ENCODE measurements around the gene AFP. TPM values are rescaled to one million over a fixed set of nuclear protein-coding genes. Genes with fewer than 3 reads are reported as not detected.
A peak's percentile ranks its signal among the peaks of the same experiment; 100 is the strongest.

AFP gene
- total and polyA plus RNA-seq, 7 experiments from 2014 or later = not detected

GRCh38 chr4:73429826-73430587, 6.0 kb upstream of the AFP start:
- H3K4me3 ChIP-seq (ENCODE audit: low read length) = no peak overlapping the region
- Mint-ChIP-seq H3K9me3 (peaks cover 0 to 1% (median 0%) of the 10 kb centered on the region in 11 donors), H3K27me3 (peaks cover 0 to 23% (median 5%) of the 10 kb centered on the region in 5 donors), H3K36me3 (no peaks in the 10 kb centered on the region), H3K4me3 (no peak overlapping the region), H3K27ac (no peak overlapping the region), H3K4me1 (no peaks in the 10 kb centered on the region)
- POLR2A ChIA-PET = no interaction called here
- no peak for DNase-seq
- CTCF ChIA-PET = no interaction called here
- no peaks in the 10 kb centered on the region for H3K36me3 ChIP-seq (ENCODE audit: control insufficient read depth in 2 of 3, insufficient read depth in 3 of 3, low read length in 3 of 3)
- no peaks in the 10 kb centered on the region for H3K27me3 ChIP-seq (ENCODE audit: control insufficient read depth in 2 of 2, insufficient read depth in 2 of 2, low read length in 2 of 2)
- H3K9me3 ChIP-seq (ENCODE audit: control insufficient read depth in 2 of 3, low read length in 3 of 3) = no peaks in the 10 kb centered on the region
- no peaks in the 10 kb centered on the region for H3K4me1 ChIP-seq (ENCODE audit: control insufficient read depth in 2 of 2, insufficient read depth in 2 of 2, low read length in 2 of 2)
- ATAC-seq = no peak
- intact Hi-C loops (cut with micrococcal nuclease) = loop anchor here in 1 of 2 donors (5.0 kb wide), 1 partner anchor 728 kb away; no protein-coding TSS in a partner anchor
- H3K27ac ChIP-seq (ENCODE audit: low read depth, low read length) = no peak overlapping the region

DNA sequence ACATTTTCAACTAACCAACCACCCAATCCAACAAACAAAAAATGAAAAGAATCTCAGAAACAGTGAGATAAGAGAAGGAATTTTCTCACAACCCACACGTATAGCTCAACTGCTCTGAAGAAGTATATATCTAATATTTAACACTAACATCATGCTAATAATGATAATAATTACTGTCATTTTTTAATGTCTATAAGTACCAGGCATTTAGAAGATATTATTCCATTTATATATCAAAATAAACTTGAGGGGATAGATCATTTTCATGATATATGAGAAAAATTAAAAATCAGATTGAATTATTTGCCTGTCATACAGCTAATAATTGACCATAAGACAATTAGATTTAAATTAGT, 4.2 kb upstream of the AFP start:
- Histone ChIP-seq H3K27ac (ENCODE audit: low read depth, low read length) (no peak overlapping the region), H3K4me3 (ENCODE audit: low read length) (no peak overlapping the region), H3K27me3 (ENCODE audit: control insufficient read depth in 2 of 2, insufficient read depth in 2 of 2, low read length in 2 of 2) (no peaks in the 10 kb centered on the region), H3K4me1 (ENCODE audit: control insufficient read depth in 2 of 2, insufficient read depth in 2 of 2, low read length in 2 of 2) (no peaks in the 10 kb centered on the region), H3K9me3 (ENCODE audit: control insufficient read depth in 2 of 3, low read length in 3 of 3) (no peaks in the 10 kb centered on the region), H3K36me3 (ENCODE audit: control insufficient read depth in 2 of 3, insufficient read depth in 3 of 3, low read length in 3 of 3) (no peaks in the 10 kb centered on the region)
- Mint-ChIP-seq H3K4me1 (no peaks in the 10 kb centered on the region), H3K9me3 (no peaks in the 10 kb centered on the region), H3K27me3 (peaks cover 0 to 17% (median 5%) of the 10 kb centered on the region in 5 donors), H3K4me3 (no peak overlapping the region), H3K27ac (no peak overlapping the region), H3K36me3 (no peaks in the 10 kb centered on the region)
- POLR2A ChIA-PET = no interaction called here
- ATAC-seq (no peak), DNase-seq (no peak)
- CTCF ChIA-PET = no interaction called here
- intact Hi-C loops (cut with micrococcal nuclease) = loop anchor here in 1 of 2 donors (5.0 kb wide), 1 partner anchor 729 kb away; no protein-coding TSS in a partner anchor

GRCh38 chr4:73432169-73433000, 3.6 kb upstream of the AFP start:
- intact Hi-C loops (cut with micrococcal nuclease) = loop anchor here in 1 of 2 donors (5.0 kb wide), 1 partner anchor 730 kb away; no protein-coding TSS in a partner anchor
- Mint-ChIP-seq H3K4me3 (no peak overlapping the region), H3K27ac (no peak overlapping the region), H3K9me3 (no peaks in the 10 kb centered on the region), H3K27me3 (peaks cover 0 to 17% (median 5%) of the 10 kb centered on the region in 5 donors), H3K4me1 (no peaks in the 10 kb centered on the region), H3K36me3 (no peaks in the 10 kb centered on the region)
- Histone ChIP-seq H3K36me3 (ENCODE audit: control insufficient read depth in 2 of 3, insufficient read depth in 3 of 3, low read length in 3 of 3) (no peaks in the 10 kb centered on the region), H3K27ac (ENCODE audit: low read depth, low read length) (no peak overlapping the region), H3K4me3 (ENCODE audit: low read length) (no peak overlapping the region), H3K27me3 (ENCODE audit: control insufficient read depth in 2 of 2, insufficient read depth in 2 of 2, low read length in 2 of 2) (no peaks in the 10 kb centered on the region), H3K9me3 (ENCODE audit: control insufficient read depth in 2 of 3, low read length in 3 of 3) (no peaks in the 10 kb centered on the region), H3K4me1 (ENCODE audit: control insufficient read depth in 2 of 2, insufficient read depth in 2 of 2, low read length in 2 of 2) (no peaks in the 10 kb centered on the region)
- CTCF ChIA-PET = no interaction called here
- POLR2A ChIA-PET = no interaction called here
- DNase-seq (no peak), ATAC-seq (peak; percentile 51)

DNA sequence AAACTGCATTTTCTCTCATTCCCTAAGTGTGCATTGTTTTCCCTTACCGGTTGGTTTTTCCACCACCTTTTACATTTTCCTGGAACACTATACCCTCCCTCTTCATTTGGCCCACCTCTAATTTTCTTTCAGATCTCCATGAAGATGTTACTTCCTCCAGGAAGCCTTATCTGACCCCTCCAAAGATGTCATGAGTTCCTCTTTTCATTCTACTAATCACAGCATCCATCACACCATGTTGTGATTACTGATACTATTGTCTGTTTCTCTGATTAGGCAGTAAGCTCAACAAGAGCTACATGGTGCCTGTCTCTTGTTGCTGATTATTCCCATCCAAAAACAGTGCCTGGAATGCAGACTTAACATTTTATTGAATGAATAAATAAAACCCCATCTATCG, 2.9 kb upstream of the AFP start:
- CTCF ChIA-PET = no interaction called here
- Histone ChIP-seq H3K9me3 (ENCODE audit: control insufficient read depth in 2 of 3, low read length in 3 of 3) (no peaks in the 10 kb centered on the region), H3K4me1 (ENCODE audit: control insufficient read depth in 2 of 2, insufficient read depth in 2 of 2, low read length in 2 of 2) (no peaks in the 10 kb centered on the region), H3K27me3 (ENCODE audit: control insufficient read depth in 2 of 2, insufficient read depth in 2 of 2, low read length in 2 of 2) (no peaks in the 10 kb centered on the region), H3K36me3 (ENCODE audit: control insufficient read depth in 2 of 3, insufficient read depth in 3 of 3, low read length in 3 of 3) (no peaks in the 10 kb centered on the region), H3K27ac (ENCODE audit: low read depth, low read length) (no peak overlapping the region), H3K4me3 (ENCODE audit: low read length) (no peak overlapping the region)
- no peaks in the 10 kb centered on the region for H3K4me1 Mint-ChIP-seq
- intact Hi-C loops (cut with micrococcal nuclease) = loop anchor here in 1 of 2 donors (5.0 kb wide), 1 partner anchor 731 kb away; no protein-coding TSS in a partner anchor
- H3K4me3 Mint-ChIP-seq = no peak overlapping the region
- H3K27ac Mint-ChIP-seq = no peak overlapping the region
- H3K36me3 Mint-ChIP-seq = no peaks in the 10 kb centered on the region
- H3K27me3 Mint-ChIP-seq = peaks cover 0 to 17% (median 10%) of the 10 kb centered on the region in 5 donors
- H3K9me3 Mint-ChIP-seq = no peaks in the 10 kb centered on the region
- DNase-seq = no peak
- peak; percentile 57 for ATAC-seq
- POLR2A ChIA-PET = no interaction called here

DNA sequence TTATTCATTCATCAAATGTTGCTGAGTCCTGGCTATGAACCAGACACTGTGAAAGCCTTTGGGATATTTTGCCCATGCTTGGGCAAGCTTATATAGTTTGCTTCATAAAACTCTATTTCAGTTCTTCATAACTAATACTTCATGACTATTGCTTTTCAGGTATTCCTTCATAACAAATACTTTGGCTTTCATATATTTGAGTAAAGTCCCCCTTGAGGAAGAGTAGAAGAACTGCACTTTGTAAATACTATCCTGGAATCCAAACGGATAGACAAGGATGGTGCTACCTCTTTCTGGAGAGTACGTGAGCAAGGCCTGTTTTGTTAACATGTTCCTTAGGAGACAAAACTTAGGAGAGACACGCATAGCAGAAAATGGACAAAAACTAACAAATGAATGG, 1.7 kb upstream of the AFP start:
- Histone ChIP-seq H3K36me3 (ENCODE audit: control insufficient read depth in 2 of 3, insufficient read depth in 3 of 3, low read length in 3 of 3) (no peaks in the 10 kb centered on the region), H3K4me3 (ENCODE audit: low read length) (no peak overlapping the region), H3K27me3 (ENCODE audit: control insufficient read depth in 2 of 2, insufficient read depth in 2 of 2, low read length in 2 of 2) (no peaks in the 10 kb centered on the region), H3K27ac (ENCODE audit: low read depth, low read length) (no peak overlapping the region), H3K4me1 (ENCODE audit: control insufficient read depth in 2 of 2, insufficient read depth in 2 of 2, low read length in 2 of 2) (no peaks in the 10 kb centered on the region), H3K9me3 (ENCODE audit: control insufficient read depth in 2 of 3, low read length in 3 of 3) (no peaks in the 10 kb centered on the region)
- intact Hi-C loops (cut with micrococcal nuclease) = loop anchor here in 1 of 2 donors (5.0 kb wide), 1 partner anchor 732 kb away; no protein-coding TSS in a partner anchor
- ChIA-PET POLR2A (no interaction called here), CTCF (no interaction called here)
- Mint-ChIP-seq H3K4me3 (no peak overlapping the region), H3K27me3 (peaks cover 0 to 16% (median 10%) of the 10 kb centered on the region in 5 donors), H3K36me3 (no peaks in the 10 kb centered on the region), H3K4me1 (no peaks in the 10 kb centered on the region), H3K9me3 (no peaks in the 10 kb centered on the region), H3K27ac (no peak overlapping the region)
- no peak for DNase-seq
- ATAC-seq = no peak

GRCh38 chr4:73436674-73437557, 895 bp downstream of the AFP start:
- DNase-seq (no peak), ATAC-seq (no peak)
- Histone ChIP-seq H3K4me3 (ENCODE audit: low read length) (no peak overlapping the region), H3K9me3 (ENCODE audit: control insufficient read depth in 2 of 3, low read length in 3 of 3) (no peaks in the 10 kb centered on the region), H3K27ac (ENCODE audit: low read depth, low read length) (no peak overlapping the region), H3K36me3 (ENCODE audit: control insufficient read depth in 2 of 3, insufficient read depth in 3 of 3, low read length in 3 of 3) (no peaks in the 10 kb centered on the region), H3K27me3 (ENCODE audit: control insufficient read depth in 2 of 2, insufficient read depth in 2 of 2, low read length in 2 of 2) (no peaks in the 10 kb centered on the region), H3K4me1 (ENCODE audit: control insufficient read depth in 2 of 2, insufficient read depth in 2 of 2, low read length in 2 of 2) (no peaks in the 10 kb centered on the region)
- H3K4me1 Mint-ChIP-seq = no peaks in the 10 kb centered on the region
- no peak overlapping the region for H3K4me3 Mint-ChIP-seq
- CTCF ChIA-PET = no interaction called here
- no peaks in the 10 kb centered on the region for H3K36me3 Mint-ChIP-seq
- no peak overlapping the region for H3K27ac Mint-ChIP-seq
- POLR2A ChIA-PET = no interaction called here
- no peaks in the 10 kb centered on the region for H3K9me3 Mint-ChIP-seq
- H3K27me3 Mint-ChIP-seq = peaks cover 3 to 16% (median 5%) of the 10 kb centered on the region in 5 donors
- intact Hi-C loops (cut with micrococcal nuclease) = no loop called here
